Measurements from ENCODE around the gene SMURF1.
A peak's percentile ranks its signal among the peaks of the same experiment; 100 is the strongest.

SMURF1 gene

GRCh38 chr7:99038086-99038855, 105.6 kb downstream of the SMURF1 start:
- Histone ChIP-seq H3K36me3 (ENCODE audit: control insufficient read depth, insufficient read depth, low read length) (peaks cover 43% of the 10 kb centered on the region), H3K4me1 (ENCODE audit: control insufficient read depth, insufficient read depth, low read length) (no peaks in the 10 kb centered on the region), H3K27ac (ENCODE audit: low read length) (no peak overlapping the region), H3K4me3 (ENCODE audit: low read length) (no peak overlapping the region), H3K27me3 (ENCODE audit: control insufficient read depth, insufficient read depth, low read length) (no peaks in the 10 kb centered on the region), H3K9me3 (ENCODE audit: control insufficient read depth, insufficient read depth, low read length) (no peaks in the 10 kb centered on the region)
- WGBS (ENCODE audit: insufficient coverage, insufficient read length), result no CpG with 5 or more reads among the region's 25 CpGs
- DNase-seq (ENCODE audit: low read depth, low spot score), result no peak

- Histone ChIP-seq H3K36me3 (ENCODE audit: control insufficient read depth, insufficient read depth, low read length) (peaks cover 45% of the 10 kb centered on the region), H3K9me3 (ENCODE audit: control insufficient read depth, insufficient read depth, low read length) (no peaks in the 10 kb centered on the region), H3K4me1 (ENCODE audit: control insufficient read depth, insufficient read depth, low read length) (no peaks in the 10 kb centered on the region), H3K4me3 (ENCODE audit: low read length) (no peak overlapping the region), H3K27ac (ENCODE audit: low read length) (no peak overlapping the region), H3K27me3 (ENCODE audit: control insufficient read depth, insufficient read depth, low read length) (no peaks in the 10 kb centered on the region)
- WGBS (ENCODE audit: insufficient coverage, insufficient read length), result no CpG with 5 or more reads among the region's 16 CpGs
- DNase-seq (ENCODE audit: low read depth, low spot score), result no peak
Observed at GRCh38 chr7:99037327-99037940, 106.5 kb downstream of the SMURF1 start.

GRCh38 chr7:99036546-99037111, 107.3 kb downstream of the SMURF1 start:
- no CpG with 5 or more reads among the region's 11 CpGs for WGBS (ENCODE audit: insufficient coverage, insufficient read length)
- H3K27me3 ChIP-seq (ENCODE audit: control insufficient read depth, insufficient read depth, low read length), result no peaks in the 10 kb centered on the region

GRCh38 chr7:99035723-99036545, 108.0 kb downstream of the SMURF1 start:
- DNase-seq (ENCODE audit: low read depth, low spot score), result no peak
- H3K36me3 ChIP-seq (ENCODE audit: control insufficient read depth, insufficient read depth, low read length), result peaks cover 42% of the 10 kb centered on the region
- no peak overlapping the region for H3K27ac ChIP-seq (ENCODE audit: low read length)
- no peaks in the 10 kb centered on the region for H3K4me1 ChIP-seq (ENCODE audit: control insufficient read depth, insufficient read depth, low read length)
- H3K9me3 ChIP-seq (ENCODE audit: control insufficient read depth, insufficient read depth, low read length), result no peaks in the 10 kb centered on the region
- no CpG with 5 or more reads among the region's 26 CpGs for WGBS (ENCODE audit: insufficient coverage, insufficient read length)
- H3K4me3 ChIP-seq (ENCODE audit: low read length), result no peak overlapping the region; the same call in 1 of the 2 replicates
- no peaks in the 10 kb centered on the region for H3K27me3 ChIP-seq (ENCODE audit: control insufficient read depth, insufficient read depth, low read length)

More at GRCh38 chr7:99036546-99037111, 107.3 kb downstream of the SMURF1 start:
- Histone ChIP-seq H3K4me1 (ENCODE audit: control insufficient read depth, insufficient read depth, low read length) (no peaks in the 10 kb centered on the region), H3K9me3 (ENCODE audit: control insufficient read depth, insufficient read depth, low read length) (no peaks in the 10 kb centered on the region), H3K36me3 (ENCODE audit: control insufficient read depth, insufficient read depth, low read length) (peaks cover 43% of the 10 kb centered on the region), H3K4me3 (ENCODE audit: low read length) (no peak overlapping the region), H3K27ac (ENCODE audit: low read length) (no peak overlapping the region)
- DNase-seq (ENCODE audit: low read depth, low spot score), result peak; percentile 41

- no peaks in the 10 kb centered on the region for H3K4me1 ChIP-seq (ENCODE audit: control insufficient read depth, insufficient read depth, low read length)
- no peak overlapping the region for H3K27ac ChIP-seq (ENCODE audit: low read length)
- no peaks in the 10 kb centered on the region for H3K27me3 ChIP-seq (ENCODE audit: control insufficient read depth, insufficient read depth, low read length)
- WGBS (ENCODE audit: insufficient coverage, insufficient read length), result no CpG with 5 or more reads among the region's 30 CpGs
- H3K9me3 ChIP-seq (ENCODE audit: control insufficient read depth, insufficient read depth, low read length), result no peaks in the 10 kb centered on the region
- no peak overlapping the region; the same call in 1 of the 2 replicates for H3K4me3 ChIP-seq (ENCODE audit: low read length)
- H3K36me3 ChIP-seq (ENCODE audit: control insufficient read depth, insufficient read depth, low read length), result peaks cover 47% of the 10 kb centered on the region
- DNase-seq (ENCODE audit: low read depth, low spot score), result no peak
Observed at GRCh38 chr7:99034932-99035722, 108.8 kb downstream of the SMURF1 start.

GRCh38 chr7:99033765-99034164, 110.1 kb downstream of the SMURF1 start:
- H3K4me1 ChIP-seq (ENCODE audit: control insufficient read depth, insufficient read depth, low read length), result no peaks in the 10 kb centered on the region

GRCh38 chr7:99032928-99033327, 111.0 kb downstream of the SMURF1 start:
- no peak for DNase-seq (ENCODE audit: low read depth, low spot score)
- no peaks in the 10 kb centered on the region for H3K9me3 ChIP-seq (ENCODE audit: control insufficient read depth, insufficient read depth, low read length)
- H3K4me1 ChIP-seq (ENCODE audit: control insufficient read depth, insufficient read depth, low read length), result no peaks in the 10 kb centered on the region
- H3K36me3 ChIP-seq (ENCODE audit: control insufficient read depth, insufficient read depth, low read length), result peaks cover 44% of the 10 kb centered on the region
- no peaks in the 10 kb centered on the region for H3K27me3 ChIP-seq (ENCODE audit: control insufficient read depth, insufficient read depth, low read length)
- H3K27ac ChIP-seq (ENCODE audit: low read length), result no peak overlapping the region
- no CpG with 5 or more reads among the region's 15 CpGs for WGBS (ENCODE audit: insufficient coverage, insufficient read length)
- no peak overlapping the region for H3K4me3 ChIP-seq (ENCODE audit: low read length)

More at GRCh38 chr7:99033765-99034164, 110.1 kb downstream of the SMURF1 start:
- no peaks in the 10 kb centered on the region for H3K27me3 ChIP-seq (ENCODE audit: control insufficient read depth, insufficient read depth, low read length)
- H3K36me3 ChIP-seq (ENCODE audit: control insufficient read depth, insufficient read depth, low read length), result peaks cover 46% of the 10 kb centered on the region
- no CpG with 5 or more reads among the region's 4 CpGs for WGBS (ENCODE audit: insufficient coverage, insufficient read length)
- no peak overlapping the region for H3K4me3 ChIP-seq (ENCODE audit: low read length)
- DNase-seq (ENCODE audit: low read depth, low spot score), result no peak
- no peaks in the 10 kb centered on the region for H3K9me3 ChIP-seq (ENCODE audit: control insufficient read depth, insufficient read depth, low read length)
- H3K27ac ChIP-seq (ENCODE audit: low read length), result no peak overlapping the region

GRCh38 chr7:99031496-99031895, 112.4 kb downstream of the SMURF1 start:
- peaks cover 35% of the 10 kb centered on the region for H3K36me3 ChIP-seq (ENCODE audit: control insufficient read depth, insufficient read depth, low read length)
- H3K9me3 ChIP-seq (ENCODE audit: control insufficient read depth, insufficient read depth, low read length), result no peaks in the 10 kb centered on the region
- no peaks in the 10 kb centered on the region for H3K4me1 ChIP-seq (ENCODE audit: control insufficient read depth, insufficient read depth, low read length)
- no peaks in the 10 kb centered on the region for H3K27me3 ChIP-seq (ENCODE audit: control insufficient read depth, insufficient read depth, low read length)
- WGBS (ENCODE audit: insufficient coverage, insufficient read length), result no CpG with 5 or more reads among the region's 7 CpGs
- H3K4me3 ChIP-seq (ENCODE audit: low read length), result no peak overlapping the region
- DNase-seq (ENCODE audit: low read depth, low spot score), result no peak
- H3K27ac ChIP-seq (ENCODE audit: low read length), result no peak overlapping the region

- Histone ChIP-seq H3K9me3 (ENCODE audit: control insufficient read depth, insufficient read depth, low read length) (no peaks in the 10 kb centered on the region), H3K4me3 (ENCODE audit: low read length) (no peak overlapping the region), H3K27me3 (ENCODE audit: control insufficient read depth, insufficient read depth, low read length) (no peaks in the 10 kb centered on the region), H3K27ac (ENCODE audit: low read length) (no peak overlapping the region), H3K4me1 (ENCODE audit: control insufficient read depth, insufficient read depth, low read length) (no peaks in the 10 kb centered on the region), H3K36me3 (ENCODE audit: control insufficient read depth, insufficient read depth, low read length) (peaks cover 34% of the 10 kb centered on the region)
- DNase-seq (ENCODE audit: low read depth, low spot score), result no peak
- no CpG with 5 or more reads among the region's 5 CpGs for WGBS (ENCODE audit: insufficient coverage, insufficient read length)
Observed at GRCh38 chr7:99030951-99031350, 113.0 kb downstream of the SMURF1 start.
